Endothelial cell of umbilical vein (primary cell): ENCODE results near the gene PPP1R3F. TPM values are rescaled to one million over a fixed set of nuclear protein-coding genes. Genes with fewer than 3 reads are reported as not detected.

Experiments used
- BruUV-seq: library from RNA; stranded (reverse); fragments of 400-500 nt; replicated peaks from 2 replicates; lab custom pipeline; 2021; lab: Mats Ljungman, UMichigan
- CTCF ChIA-PET: fragments of 300-600, 350-600 bp; sonication (Branson Sonifier 250); formaldehyde crosslinking; loops from one replicate; lab custom pipeline; 2021; ENCODE audit warnings: antibody characterized with exemption, inconsistent platforms; lab: Charles Lee
- POLR2A ChIA-PET: fragments of 300-600, 350-600 bp; sonication (Branson Sonifier 250); formaldehyde crosslinking; loops from one replicate; lab custom pipeline; 2021; ENCODE audit warnings: antibody characterized with exemption, inconsistent platforms; lab: Charles Lee
- DNase-seq: peaks from one replicate; pipeline ENCODE4 v3.0.0-alpha.2; 2011; ENCODE audit warnings: low read depth, low spot score
- FAIRE-seq: peaks from 2 replicates; lab custom pipeline; 2011; peaks lifted over from hg19 to GRCh38; lab: Jason Lieb, UNC
- H2AFZ ChIP-seq: 2 replicates; pipeline ENCODE4 v1.6.0; 2012; ENCODE audit warnings: low read depth, low read length, control low read depth, inconsistent platforms
- H3K27ac ChIP-seq: 2 replicates; pipeline ENCODE4 v1.5.1; 2011; ENCODE audit warnings: low read depth, mild to moderate bottlenecking, control low read depth, low read length, moderate library complexity; ENCODE audit not compliant: insufficient read depth
- H3K27me3 ChIP-seq, 2 experiments: 2 replicates each; pipeline versions ENCODE4 v1.6.0 to v1.6.1; 2011; ENCODE audit warnings: low read length in 2 of 2, mixed read lengths in 1 of 2; ENCODE audit not compliant: control insufficient read depth in 2 of 2, insufficient read depth in 2 of 2
- H3K36me3 ChIP-seq, 2 experiments: 2 replicates in 1 of 2; 3 replicates in 1 of 2; pipeline ENCODE4 v1.5.1; 2011; ENCODE audit warnings: low read length in 2 of 2, mild to moderate bottlenecking in 1 of 2, moderate library complexity in 1 of 2; ENCODE audit not compliant: control insufficient read depth in 2 of 2, insufficient read depth in 2 of 2; ENCODE audit errors: extremely low read depth in 1 of 2
- H3K4me1 ChIP-seq: 3 replicates; pipeline ENCODE4 v1.5.1; 2011; ENCODE audit warnings: mild to moderate bottlenecking, low read length; ENCODE audit not compliant: control insufficient read depth, insufficient read depth; ENCODE audit errors: extremely low read depth
- H3K4me2 ChIP-seq: 2 replicates; pipeline ENCODE4 v1.6.1; 2011; ENCODE audit warnings: low read length, control low read depth, mixed read lengths; ENCODE audit not compliant: insufficient read depth
- H3K4me3 ChIP-seq, 3 experiments: fragments of 200-600 bp in 1 of 3; sonication (generic), shearing (Covaris generic) in 1 of 3; replicated peaks in 1 of 3; 2 replicates each; pipeline ENCODE4 v1.5.1; 2011 to 2016; ENCODE audit warnings: control low read depth in 3 of 3, low read length in 3 of 3, mild to moderate bottlenecking in 2 of 3, inconsistent platforms in 1 of 3, low read depth in 1 of 3, moderate library complexity in 1 of 3; ENCODE audit not compliant: insufficient read depth in 1 of 3
- H3K79me2 ChIP-seq: 2 replicates; pipeline ENCODE4 v1.6.0; 2012; ENCODE audit warnings: low read length, inconsistent platforms; ENCODE audit not compliant: control insufficient read depth, insufficient read depth
- H3K9ac ChIP-seq: replicated peaks from 2 replicates; pipeline ENCODE3; 2011; ENCODE audit warnings: low read length, control low read depth; ENCODE audit not compliant: insufficient read depth; ENCODE audit errors: extremely low read depth
- H3K9me1 ChIP-seq: replicated peaks from 3 replicates; pipeline ENCODE4 v1.6.0; 2011; ENCODE audit warnings: mild to moderate bottlenecking, low read length; ENCODE audit not compliant: control insufficient read depth, insufficient read depth; ENCODE audit errors: extremely low read depth
- H3K9me3 ChIP-seq: replicated peaks from 2 replicates; pipeline ENCODE4 v1.5.1; 2012; ENCODE audit warnings: low read length, inconsistent platforms; ENCODE audit not compliant: control insufficient read depth, insufficient read depth
- H4K20me1 ChIP-seq: replicated peaks from 2 replicates; pipeline ENCODE3; 2011; ENCODE audit warnings: mild to moderate bottlenecking, low read length; ENCODE audit not compliant: control insufficient read depth, insufficient read depth; ENCODE audit errors: extremely low read depth
- EZH2 ChIP-seq: IDR thresholded peaks from 2 replicates; pipeline ENCODE4 v1.6.1; 2012; ENCODE audit warnings: borderline replicate concordance, low read depth, mild to moderate bottlenecking, moderate library complexity, low read length, inconsistent platforms; ENCODE audit not compliant: severe bottlenecking
- FOS ChIP-seq: IDR thresholded peaks from 2 replicates; pipeline ENCODE4 v1.6.1; 2011; ENCODE audit warnings: mild to moderate bottlenecking, low read length, moderate library complexity, borderline replicate concordance; ENCODE audit not compliant: insufficient read depth
- GATA2 ChIP-seq: IDR thresholded peaks from 2 replicates; pipeline ENCODE4 v1.7.0; 2011; ENCODE audit warnings: low read depth, mild to moderate bottlenecking, moderate library complexity, mixed read lengths, low read length; ENCODE audit not compliant: insufficient read length, insufficient read depth
- JUN ChIP-seq: IDR thresholded peaks from 2 replicates; pipeline ENCODE4 v1.6.1; 2011; ENCODE audit warnings: borderline replicate concordance, low read depth; ENCODE audit not compliant: insufficient read length, insufficient read depth
- MYC ChIP-seq: IDR thresholded peaks from one replicate; pipeline ENCODE4 v1.6.1; 2011; ENCODE audit warnings: mild to moderate bottlenecking, low read depth, low read length
- POLR2A ChIP-seq: IDR thresholded peaks from 2 replicates; pipeline ENCODE4 v1.6.1; 2012; ENCODE audit warnings: low read depth, mild to moderate bottlenecking, control low read depth, low read length
- POLR2AphosphoS5 ChIP-seq: IDR thresholded peaks from 2 replicates; pipeline ENCODE4 v1.6.1; 2012; ENCODE audit warnings: low read depth, mild to moderate bottlenecking, control low read depth, low read length, moderate library complexity; ENCODE audit not compliant: insufficient read depth
- dilution Hi-C: fragments of 300-500 bp; cut with MboI; formaldehyde crosslinking; loops from one replicate; pipeline ENCODE4 v1.15.0; 2019; ENCODE audit warnings: low sequenced_read_pairs; ENCODE audit not compliant: extremely low pct_ligation_motif_present
- intact Hi-C: fragments of 100-400 bp; cut with micrococcal nuclease; formaldehyde crosslinking; loops from one replicate; pipeline ENCODE4 v1.10.0; 2022
- polyA plus RNA-seq, 4 experiments: library from polyadenylated mRNA; depleted of rRNA in 3 of 4; stranded (reverse) in 3 of 4; unstranded in 1 of 4; fragments of >200 nt; gene quantifications; 2 replicates each; pipeline versions ENCODE4 v1.2.1 to v1.2.3, GENCODE V29; 2011 to 2012; ENCODE audit warnings: missing spikeins in 1 of 4
- total RNA-seq: library from RNA; stranded (reverse); gene quantifications from 2 replicates; pipeline ENCODE4 v1.2.3, GENCODE V29; 2021
- TF ChIP-seq, protein P1 (sequence below), 2 donors: IDR thresholded peaks; 1 replicate in 1 of 2; 2 replicates in 1 of 2; pipeline ENCODE4 v1.5.1; 2011; ENCODE audit warnings: low read length in 2 of 2, mild to moderate bottlenecking in 2 of 2, moderate library complexity in 2 of 2, control low read depth in 1 of 2, inconsistent platforms in 1 of 2, low read depth in 1 of 2; ENCODE audit not compliant: insufficient read depth in 1 of 2; ENCODE audit errors: extremely low read depth in 1 of 2
- TF ChIP-seq, protein P2 (sequence below): IDR thresholded peaks from 2 replicates; pipeline ENCODE4 v1.6.1; 2011; ENCODE audit not compliant: insufficient read depth, insufficient read length

PPP1R3F gene
- total and polyA plus RNA-seq, 2 donors (not counting 3 experiments of a cell fraction or from before 2014, with no cell fraction given): 1.5 to 2.5 TPM

GRCh38 chrX:49225858-49226257 is 43.7 kb upstream of the PPP1R3F start:
- BruUV-seq: no TSS peak
- H3K9ac ChIP-seq: no peak overlapping the region
- no peaks in the 10 kb centered on the region for H3K9me1 ChIP-seq
- H2AFZ ChIP-seq: no peak overlapping the region
- CTCF ChIA-PET: no interaction called here
- H3K4me1 ChIP-seq: no peaks in the 10 kb centered on the region
- no peaks in the 10 kb centered on the region for H3K79me2 ChIP-seq
- intact Hi-C loops (no loop called here), dilution Hi-C loops (no loop called here)
- no peaks in the 10 kb centered on the region for H3K9me3 ChIP-seq
- DNase-seq: no peak
- no peak overlapping the region for H3K4me2 ChIP-seq
- no peaks in the 10 kb centered on the region for H4K20me1 ChIP-seq
- no peaks in the 10 kb centered on the region for H3K36me3 ChIP-seq
- TF ChIP-seq EZH2 (no peak), JUN (no peak), GATA2 (no peak), POLR2AphosphoS5 (no peak), MYC (no peak), POLR2A (no peak), FOS (no peak)
- TF ChIP-seq, protein P1, sequence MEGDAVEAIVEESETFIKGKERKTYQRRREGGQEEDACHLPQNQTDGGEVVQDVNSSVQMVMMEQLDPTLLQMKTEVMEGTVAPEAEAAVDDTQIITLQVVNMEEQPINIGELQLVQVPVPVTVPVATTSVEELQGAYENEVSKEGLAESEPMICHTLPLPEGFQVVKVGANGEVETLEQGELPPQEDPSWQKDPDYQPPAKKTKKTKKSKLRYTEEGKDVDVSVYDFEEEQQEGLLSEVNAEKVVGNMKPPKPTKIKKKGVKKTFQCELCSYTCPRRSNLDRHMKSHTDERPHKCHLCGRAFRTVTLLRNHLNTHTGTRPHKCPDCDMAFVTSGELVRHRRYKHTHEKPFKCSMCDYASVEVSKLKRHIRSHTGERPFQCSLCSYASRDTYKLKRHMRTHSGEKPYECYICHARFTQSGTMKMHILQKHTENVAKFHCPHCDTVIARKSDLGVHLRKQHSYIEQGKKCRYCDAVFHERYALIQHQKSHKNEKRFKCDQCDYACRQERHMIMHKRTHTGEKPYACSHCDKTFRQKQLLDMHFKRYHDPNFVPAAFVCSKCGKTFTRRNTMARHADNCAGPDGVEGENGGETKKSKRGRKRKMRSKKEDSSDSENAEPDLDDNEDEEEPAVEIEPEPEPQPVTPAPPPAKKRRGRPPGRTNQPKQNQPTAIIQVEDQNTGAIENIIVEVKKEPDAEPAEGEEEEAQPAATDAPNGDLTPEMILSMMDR (IDR thresholded peaks at IDR 0.05; ENCODE audit: extremely low read depth in 1 of 2, insufficient read depth in 1 of 2, low read depth in 1 of 2, low read length in 2 of 2): no peak
- TF ChIP-seq, protein P2, sequence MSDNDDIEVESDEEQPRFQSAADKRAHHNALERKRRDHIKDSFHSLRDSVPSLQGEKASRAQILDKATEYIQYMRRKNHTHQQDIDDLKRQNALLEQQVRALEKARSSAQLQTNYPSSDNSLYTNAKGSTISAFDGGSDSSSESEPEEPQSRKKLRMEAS: no peak
- FAIRE-seq: no peak
- no peak overlapping the region for H3K27ac ChIP-seq
- peaks cover 0 to 2% of the 10 kb centered on the region in 2 experiments for H3K27me3 ChIP-seq
- no peak overlapping the region for H3K4me3 ChIP-seq
- POLR2A ChIA-PET: no interaction called here
